Measurements from ENCODE around the gene DUSP28.
"Not testable (repeated sequence)": the region's sequence is repeated elsewhere in the genome, so short reads cannot be mapped to it uniquely, and the experiment has no call there.

Gene DUSP28

DNA sequence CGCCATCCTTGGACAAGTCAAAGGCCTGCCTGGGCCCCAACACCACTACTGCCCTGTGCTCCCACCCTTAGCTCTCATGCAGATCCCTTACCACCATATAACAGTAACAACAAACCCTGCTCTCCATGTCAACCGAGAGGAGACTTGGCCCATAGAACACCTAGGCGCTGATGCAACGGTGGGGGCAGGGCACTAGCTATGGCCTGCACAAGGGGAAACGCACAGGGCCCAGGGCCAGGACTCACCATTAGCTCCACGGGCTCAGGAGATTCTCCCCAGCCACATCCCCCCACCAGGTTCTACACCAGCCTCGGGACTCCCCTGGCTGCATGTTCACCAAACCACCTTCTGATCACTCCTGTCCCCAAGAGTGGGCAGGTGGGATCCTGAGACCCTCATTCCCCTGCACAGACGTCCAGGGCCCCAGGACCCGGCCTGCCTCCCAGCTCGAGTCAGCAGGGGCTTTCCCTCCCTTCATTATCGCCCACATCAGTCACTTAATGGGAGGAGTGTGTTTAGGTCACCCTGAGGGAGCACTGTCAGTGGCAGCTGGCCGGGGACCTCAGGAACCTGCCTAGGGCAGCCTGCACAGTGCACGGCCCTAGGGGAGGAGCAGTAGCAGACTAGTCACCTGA lies 31.6 kb upstream of the DUSP28 start:
- no peak overlapping the region for H3K4me3 ChIP-seq (replicated peaks; ENCODE audit: low read depth, low read length)
- TF ChIP-seq, protein P1, sequence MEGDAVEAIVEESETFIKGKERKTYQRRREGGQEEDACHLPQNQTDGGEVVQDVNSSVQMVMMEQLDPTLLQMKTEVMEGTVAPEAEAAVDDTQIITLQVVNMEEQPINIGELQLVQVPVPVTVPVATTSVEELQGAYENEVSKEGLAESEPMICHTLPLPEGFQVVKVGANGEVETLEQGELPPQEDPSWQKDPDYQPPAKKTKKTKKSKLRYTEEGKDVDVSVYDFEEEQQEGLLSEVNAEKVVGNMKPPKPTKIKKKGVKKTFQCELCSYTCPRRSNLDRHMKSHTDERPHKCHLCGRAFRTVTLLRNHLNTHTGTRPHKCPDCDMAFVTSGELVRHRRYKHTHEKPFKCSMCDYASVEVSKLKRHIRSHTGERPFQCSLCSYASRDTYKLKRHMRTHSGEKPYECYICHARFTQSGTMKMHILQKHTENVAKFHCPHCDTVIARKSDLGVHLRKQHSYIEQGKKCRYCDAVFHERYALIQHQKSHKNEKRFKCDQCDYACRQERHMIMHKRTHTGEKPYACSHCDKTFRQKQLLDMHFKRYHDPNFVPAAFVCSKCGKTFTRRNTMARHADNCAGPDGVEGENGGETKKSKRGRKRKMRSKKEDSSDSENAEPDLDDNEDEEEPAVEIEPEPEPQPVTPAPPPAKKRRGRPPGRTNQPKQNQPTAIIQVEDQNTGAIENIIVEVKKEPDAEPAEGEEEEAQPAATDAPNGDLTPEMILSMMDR (IDR thresholded peaks at IDR 0.05; ENCODE audit: low read length, missing control alignments): no peak
- no peak for DNase-seq (ENCODE audit: low read depth)

DNA sequence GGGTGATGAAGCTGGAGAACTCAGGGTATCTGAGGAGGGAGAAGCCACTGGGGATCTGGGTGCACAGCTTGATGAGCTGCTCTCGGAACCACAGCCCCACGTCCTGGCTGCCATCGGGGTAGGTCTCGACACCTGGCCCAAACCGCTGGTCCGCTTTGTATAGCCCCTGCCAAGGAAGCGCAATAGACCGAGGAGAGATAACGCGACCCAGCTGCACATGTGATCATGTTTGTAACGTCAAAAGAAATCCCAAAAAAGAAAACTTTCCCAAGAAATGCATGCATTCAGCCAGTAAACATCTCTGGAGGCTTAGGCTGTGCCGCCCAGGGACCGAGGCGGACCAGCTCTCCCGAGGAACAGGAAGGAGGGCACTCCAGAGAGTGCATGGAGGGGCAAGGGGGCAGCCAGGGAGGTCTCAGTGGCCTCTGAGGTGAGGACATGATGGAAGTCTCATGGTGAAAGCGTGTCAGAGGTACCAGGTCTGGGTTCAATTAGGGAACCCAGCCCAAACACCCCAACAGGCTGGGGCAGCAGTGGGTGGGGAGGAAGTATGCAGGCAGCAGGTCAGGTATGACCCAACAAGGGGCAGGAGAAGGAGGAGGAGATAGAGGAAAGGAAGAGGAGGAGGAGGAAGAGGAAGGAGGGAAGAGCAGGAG lies 30.7 kb upstream of the DUSP28 start:
- TF ChIP-seq, protein P1 (IDR thresholded peaks at IDR 0.05; ENCODE audit: low read length, missing control alignments): no peak
- no peak for DNase-seq (ENCODE audit: low read depth)

DNA sequence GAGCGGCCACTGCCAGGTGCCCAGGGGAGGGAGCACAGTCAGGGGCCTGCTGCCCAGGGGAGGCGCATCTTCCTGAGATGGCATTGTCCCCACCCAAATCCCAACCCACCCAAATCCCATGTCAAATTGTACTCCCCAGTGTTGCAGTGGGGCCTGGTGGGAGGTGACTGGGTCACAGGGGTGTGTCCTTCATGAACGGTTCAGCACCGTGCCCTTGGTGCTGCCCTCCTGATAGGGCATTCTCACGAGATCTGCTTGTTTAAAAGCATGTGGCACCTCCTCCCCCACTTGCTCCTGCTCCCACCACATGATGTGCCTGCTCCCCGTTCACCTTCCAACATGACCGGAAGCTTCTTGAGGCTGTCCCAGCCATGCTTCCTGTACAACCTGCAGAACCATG lies 30.0 kb upstream of the DUSP28 start:
- TF ChIP-seq, protein P1 (IDR thresholded peaks at IDR 0.05; ENCODE audit: low read length, missing control alignments): no peak
- no peak for DNase-seq (ENCODE audit: low read depth)
- no peak overlapping the region for H3K4me3 ChIP-seq (replicated peaks; ENCODE audit: low read depth, low read length)

More for the DNA sequence above, 30.7 kb upstream of the DUSP28 start:
- H3K4me3 ChIP-seq (replicated peaks; ENCODE audit: low read depth, low read length): no peak overlapping the region

DNA sequence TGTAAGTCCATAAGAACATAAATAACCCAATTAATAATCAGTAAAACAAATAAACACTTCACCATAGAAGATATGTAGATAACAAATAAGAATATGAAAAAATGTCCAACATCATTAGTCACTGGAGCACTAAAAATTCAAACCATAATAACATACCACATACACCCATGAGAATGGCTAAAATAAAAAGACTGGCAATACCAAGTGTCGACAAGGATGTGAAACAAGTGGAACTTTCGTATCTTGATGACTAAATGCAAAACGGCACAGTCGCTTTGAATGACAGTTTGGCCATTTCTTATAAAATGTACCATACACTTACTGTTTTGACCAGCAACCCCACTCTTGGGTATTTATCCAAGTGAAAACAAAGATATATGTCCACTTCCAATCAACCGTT lies 29.1 kb upstream of the DUSP28 start:
- H3K4me3 ChIP-seq (replicated peaks; ENCODE audit: low read depth, low read length): no peak overlapping the region
- DNase-seq (ENCODE audit: low read depth): no peak
- TF ChIP-seq, protein P1 (IDR thresholded peaks at IDR 0.05; ENCODE audit: low read length, missing control alignments): no peak

DNA sequence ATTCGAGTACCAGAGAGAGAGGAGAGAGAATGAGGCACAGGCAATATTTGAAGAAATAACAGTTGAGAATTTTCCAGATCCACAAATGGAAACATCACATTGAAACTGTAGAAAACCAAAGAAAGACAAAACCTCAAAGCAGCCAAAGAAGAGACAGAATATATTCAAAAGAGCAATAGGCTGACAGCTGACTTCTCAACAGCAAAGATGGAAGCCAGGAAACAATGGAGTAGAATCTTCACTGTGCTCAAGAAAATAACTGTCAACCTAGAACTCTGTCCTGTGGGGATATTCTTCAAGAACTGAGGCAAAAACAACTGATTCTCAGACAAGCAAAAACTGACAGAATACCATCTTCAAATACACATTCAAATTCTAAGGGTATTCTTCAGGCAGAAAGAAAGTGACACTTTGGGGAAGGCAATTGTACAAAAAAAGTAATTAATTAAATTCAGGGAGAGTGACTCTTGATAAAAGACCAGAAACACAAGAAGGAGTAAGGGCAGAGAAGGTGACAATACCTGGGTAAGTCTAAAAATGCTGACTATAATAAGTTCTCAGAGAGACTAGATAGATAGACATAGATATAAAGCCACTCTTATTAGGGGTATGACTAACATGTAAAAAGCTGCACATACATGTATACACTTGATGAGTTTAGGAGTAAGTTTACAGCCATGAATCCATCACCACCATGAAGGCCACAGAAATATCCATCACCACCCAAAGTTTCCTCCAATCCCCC lies 28.0 kb upstream of the DUSP28 start:
- H3K4me3 ChIP-seq (replicated peaks; ENCODE audit: low read depth, low read length): no peak overlapping the region
- TF ChIP-seq, protein P1 (IDR thresholded peaks at IDR 0.05; ENCODE audit: low read length, missing control alignments): no peak
- DNase-seq (ENCODE audit: low read depth): no peak

DNA sequence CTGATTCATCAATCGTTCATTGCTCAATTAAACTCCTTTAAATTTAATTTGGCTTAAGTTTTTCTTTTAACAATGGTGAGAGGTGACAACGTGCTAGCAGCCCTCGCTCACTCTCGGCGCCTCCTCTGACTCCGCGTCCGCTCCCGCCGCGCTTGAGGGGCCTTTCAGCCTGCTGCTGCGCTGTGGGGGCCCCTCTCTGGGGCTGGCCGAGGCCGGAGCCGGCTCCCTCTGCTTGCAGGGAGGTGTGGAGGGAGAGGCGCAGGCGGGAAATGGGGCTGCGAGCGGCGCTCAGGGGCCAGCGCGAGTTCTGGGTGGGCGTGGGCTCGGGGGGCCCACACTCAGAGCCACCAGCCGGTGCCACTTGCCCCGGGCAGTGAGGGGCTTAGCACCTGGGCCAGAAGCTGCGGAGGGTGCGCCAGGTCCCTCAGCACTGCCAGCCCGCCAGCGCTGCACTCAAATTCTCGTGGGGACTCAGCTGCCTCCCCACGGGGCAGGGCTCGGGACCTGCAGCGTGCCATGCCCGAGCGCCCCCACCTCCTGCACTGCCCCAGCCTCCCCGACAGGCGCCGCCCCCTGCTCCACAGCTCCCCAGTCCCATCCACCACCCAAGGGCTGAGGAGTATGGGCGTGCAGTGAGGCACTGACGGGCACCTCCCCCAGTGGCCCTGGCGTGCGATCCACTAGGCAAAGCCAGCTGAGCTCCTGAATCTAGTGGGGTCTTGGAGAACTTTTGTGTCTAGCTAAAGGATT lies 22.0 kb upstream of the DUSP28 start:
- DNase-seq (ENCODE audit: low read depth): no peak
- TF ChIP-seq, protein P1 (IDR thresholded peaks at IDR 0.05; ENCODE audit: low read length, missing control alignments): no peak
- no peak overlapping the region for H3K4me3 ChIP-seq (replicated peaks; ENCODE audit: low read depth, low read length)

DNA sequence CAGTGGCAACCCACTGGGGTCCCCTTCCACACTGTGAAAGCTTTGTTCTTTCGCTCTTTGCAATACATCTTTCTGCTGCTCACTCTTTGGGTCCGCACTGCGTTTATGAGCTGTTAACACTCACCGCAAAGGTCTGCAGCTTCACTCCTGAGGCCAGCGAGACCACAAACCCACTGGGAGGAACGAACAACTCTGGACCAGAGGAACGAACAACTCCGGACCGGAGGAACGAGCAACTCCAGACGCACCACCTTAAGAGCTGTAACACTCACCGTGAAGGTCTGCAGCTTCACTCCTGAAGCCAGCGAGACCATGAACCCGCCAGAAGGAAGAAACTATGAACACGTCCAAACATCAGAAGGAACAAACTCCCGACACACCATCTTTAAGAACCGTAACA lies 21.1 kb upstream of the DUSP28 start:
- not testable (repeated sequence) for H3K4me3 ChIP-seq (replicated peaks; ENCODE audit: low read depth, low read length); DNase-seq (ENCODE audit: low read depth)
